GM21737 (cell line): ENCODE measurements around the gene TPPP.
A peak's percentile ranks its signal among the peaks of the same experiment; 100 is the strongest.
"Not testable (repeated sequence)": the region's sequence is repeated elsewhere in the genome, so short reads cannot be mapped to it uniquely, and the experiment has no call there.

Experiments used
- ATAC-seq: cut with Tn5 transposase; IDR thresholded peaks from one replicate; pipeline ENCODE4 v1.9.1; 2021; ENCODE audit warnings: mild to moderate bottlenecking, moderate library complexity; ENCODE audit not compliant: unreplicated experiment

TPPP gene

GRCh38 chr5:628351-629205 is 64.6 kb downstream of the TPPP start:
- not testable (repeated sequence) for ATAC-seq

GRCh38 chr5:627840-628239 is 65.3 kb downstream of the TPPP start:
- no peak for ATAC-seq

- ATAC-seq: no peak
These were observed 66.3 kb downstream of the TPPP start for GRCh38 chr5:626850-627249.

- ATAC-seq: no peak
These were observed 67.6 kb downstream of the TPPP start for GRCh38 chr5:625516-625915.

- no peak for ATAC-seq
These were observed 68.3 kb downstream of the TPPP start for GRCh38 chr5:624951-625230.

GRCh38 chr5:624118-624950 is 68.8 kb downstream of the TPPP start:
- ATAC-seq: no peak

- no peak for ATAC-seq
These were observed 69.6 kb downstream of the TPPP start for GRCh38 chr5:623531-623930.

- ATAC-seq: no peak
These were observed 70.1 kb downstream of the TPPP start for GRCh38 chr5:622946-623522.

GRCh38 chr5:622359-622758 is 70.8 kb downstream of the TPPP start:
- ATAC-seq: no peak

GRCh38 chr5:621341-621761 is 71.8 kb downstream of the TPPP start:
- ATAC-seq: no peak

GRCh38 chr5:620586-621180 is 72.5 kb downstream of the TPPP start:
- ATAC-seq: no peak

GRCh38 chr5:620152-620551 is 73.0 kb downstream of the TPPP start:
- ATAC-seq: no peak

- no peak for ATAC-seq
These were observed 73.7 kb downstream of the TPPP start for GRCh38 chr5:619444-619843.

- ATAC-seq: no peak
These were observed 74.7 kb downstream of the TPPP start for GRCh38 chr5:618450-618849.

GRCh38 chr5:617896-618295 is 75.3 kb downstream of the TPPP start:
- ATAC-seq: no peak

- ATAC-seq: no peak
These were observed 76.6 kb downstream of the TPPP start for GRCh38 chr5:616484-617039.

GRCh38 chr5:612498-613424 is 80.4 kb downstream of the TPPP start:
- ATAC-seq: peak; percentile 28

GRCh38 chr5:611731-612486 is 81.2 kb downstream of the TPPP start, which contains the start of gene CEP72:
TSS of gene CEP72 (plus strand) at chr5:612340. CDS start at chr5:612362, 22 bp downstream.
- ATAC-seq: peak; percentile 81
